Measurements from ENCODE around the gene TIPRL.
"Not testable (repeated sequence)": the region's sequence is repeated elsewhere in the genome, so short reads cannot be mapped to it uniquely, and the experiment has no call there.

TIPRL gene

DNA sequence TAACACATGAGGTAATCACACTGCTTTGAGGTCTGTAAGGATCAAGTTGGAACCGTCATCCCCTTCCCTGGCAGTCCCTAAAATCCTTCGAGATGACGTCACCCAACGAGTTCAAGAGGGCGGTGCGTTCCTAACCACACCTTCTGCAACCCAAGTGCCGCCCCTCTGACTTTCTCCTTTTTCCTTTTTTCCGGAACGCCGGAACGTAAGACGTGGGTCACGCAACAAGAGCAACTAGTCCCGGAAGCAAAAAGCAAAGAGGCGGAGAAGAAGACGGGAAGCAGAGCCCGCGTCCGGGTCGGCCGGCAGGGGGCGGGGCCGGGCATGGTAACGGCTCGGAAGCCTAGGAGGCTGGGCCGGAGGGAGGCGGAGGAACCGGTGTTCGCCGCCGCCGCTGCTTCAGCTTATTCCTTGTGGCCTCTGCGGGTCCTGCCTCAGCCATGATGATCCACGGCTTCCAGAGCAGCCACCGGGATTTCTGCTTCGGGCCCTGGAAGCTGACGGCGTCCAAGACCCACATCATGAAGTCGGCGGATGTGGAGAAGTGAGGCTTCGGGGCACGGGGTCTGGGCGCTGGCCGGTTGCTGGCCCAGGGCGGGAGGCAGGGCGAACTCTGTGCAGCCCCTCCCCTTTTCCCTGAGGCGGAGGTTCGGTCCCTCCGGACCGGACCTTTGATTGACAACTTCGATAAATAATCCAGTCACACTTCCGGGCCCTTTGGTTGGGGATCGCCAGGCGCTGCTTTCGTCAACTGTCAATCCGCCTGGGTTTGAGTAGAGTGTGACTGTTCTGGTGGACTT, at the start of gene TIPRL:
TIPRL (plus strand) TSS at position 325 of the 800 bp plus-strand sequence; CDS start at position 441, 116 bp downstream.
- DNase-seq, result peak; percentile 88

DNA sequence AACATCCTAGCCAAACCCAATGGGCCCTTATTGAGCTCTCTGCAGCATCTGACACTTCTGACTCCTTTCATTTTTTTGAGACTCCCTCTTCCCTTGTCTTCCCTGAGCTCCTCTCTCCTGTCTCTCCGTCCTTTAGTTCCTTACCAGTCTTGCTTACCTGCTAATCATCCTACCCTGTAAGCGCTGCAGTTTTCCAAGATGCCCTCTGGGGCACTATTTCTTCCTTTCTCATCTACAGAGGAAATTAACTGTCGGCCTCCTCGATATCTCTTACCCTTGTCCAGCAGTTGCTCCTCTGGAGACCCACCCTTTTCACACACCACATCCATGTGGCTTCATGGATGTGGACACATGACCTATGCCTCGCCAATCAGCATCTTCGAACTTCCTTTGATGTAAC, 48.8 kb upstream of the TIPRL start:
- DNase-seq, result no peak

DNA sequence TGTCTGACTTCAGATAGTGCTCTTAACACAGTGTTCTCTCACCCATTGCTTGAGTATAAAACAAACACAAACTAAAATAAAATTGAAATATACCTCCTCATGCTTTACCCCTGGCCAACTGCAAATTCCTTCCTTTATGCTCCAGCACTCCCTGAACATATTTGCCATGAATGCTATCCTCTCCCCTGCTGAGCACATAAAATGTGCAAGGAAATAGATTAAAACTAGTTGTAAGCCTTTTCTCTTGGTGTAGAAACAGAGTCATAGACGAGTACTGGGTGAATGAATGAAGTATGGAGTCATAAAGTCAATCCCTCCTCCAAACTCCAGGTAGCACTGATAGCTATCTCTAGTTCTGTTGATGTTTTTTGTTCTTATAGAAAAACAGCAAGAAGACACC, 44.6 kb upstream of the TIPRL start:
- DNase-seq, result no peak

DNA sequence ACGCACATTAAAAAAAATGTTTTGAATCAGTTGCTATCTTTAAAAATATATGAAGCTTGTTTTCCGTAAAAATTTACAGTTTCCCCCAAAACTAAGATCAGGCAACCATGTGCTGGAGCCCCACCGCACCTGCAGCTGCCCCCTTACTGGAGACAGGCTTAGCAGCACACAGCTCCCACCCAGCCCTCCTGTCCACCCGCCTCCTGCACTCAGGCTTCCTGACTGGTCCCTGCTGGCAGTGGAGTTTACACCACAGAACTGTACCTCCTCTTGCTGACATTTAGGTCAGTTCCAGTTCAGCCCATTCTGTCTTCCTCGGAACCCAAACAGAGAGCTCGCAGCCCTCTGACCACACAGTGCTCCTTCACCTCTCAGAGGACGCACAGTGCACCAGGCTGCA, 44.1 kb upstream of the TIPRL start:
- DNase-seq, result no peak

DNA sequence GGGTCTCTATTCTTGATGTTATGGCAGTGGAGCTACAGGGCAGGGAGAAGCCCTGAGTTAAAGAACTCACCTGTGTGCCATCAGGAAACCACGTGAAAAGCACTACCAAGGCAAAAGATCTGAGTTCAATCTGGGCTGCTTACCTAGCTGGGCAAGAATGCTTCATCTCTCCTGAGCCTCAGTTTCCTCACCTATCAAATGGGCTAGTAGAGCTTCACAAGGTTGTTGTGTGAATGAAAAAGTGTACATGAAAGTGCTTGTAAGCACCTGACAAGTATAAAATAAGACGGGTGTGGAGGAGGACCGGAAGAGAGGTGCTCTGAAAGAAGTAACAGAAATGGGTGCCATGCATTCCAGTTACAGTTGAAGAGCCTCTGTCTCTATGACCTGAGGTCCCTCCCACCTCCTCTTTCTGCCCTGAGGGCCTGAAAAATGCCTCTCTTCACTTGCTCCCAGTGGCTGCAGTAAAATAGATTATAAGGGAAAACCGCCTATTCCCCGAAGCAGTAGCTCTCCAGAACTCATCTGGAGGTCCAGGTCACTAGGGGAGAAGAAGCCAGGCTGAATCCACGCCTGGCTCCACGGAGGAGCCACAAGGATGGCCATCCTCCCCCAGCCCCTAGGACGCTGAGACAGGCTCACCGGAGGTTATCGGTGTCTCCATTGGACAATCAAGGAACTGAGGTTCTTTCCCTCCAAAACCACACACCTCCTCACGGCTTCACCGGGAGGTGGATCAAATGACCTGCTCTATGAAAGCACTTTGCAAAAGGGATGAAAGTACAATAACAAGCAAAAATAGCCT, 43.4 kb upstream of the TIPRL start:
- no peak for DNase-seq

DNA sequence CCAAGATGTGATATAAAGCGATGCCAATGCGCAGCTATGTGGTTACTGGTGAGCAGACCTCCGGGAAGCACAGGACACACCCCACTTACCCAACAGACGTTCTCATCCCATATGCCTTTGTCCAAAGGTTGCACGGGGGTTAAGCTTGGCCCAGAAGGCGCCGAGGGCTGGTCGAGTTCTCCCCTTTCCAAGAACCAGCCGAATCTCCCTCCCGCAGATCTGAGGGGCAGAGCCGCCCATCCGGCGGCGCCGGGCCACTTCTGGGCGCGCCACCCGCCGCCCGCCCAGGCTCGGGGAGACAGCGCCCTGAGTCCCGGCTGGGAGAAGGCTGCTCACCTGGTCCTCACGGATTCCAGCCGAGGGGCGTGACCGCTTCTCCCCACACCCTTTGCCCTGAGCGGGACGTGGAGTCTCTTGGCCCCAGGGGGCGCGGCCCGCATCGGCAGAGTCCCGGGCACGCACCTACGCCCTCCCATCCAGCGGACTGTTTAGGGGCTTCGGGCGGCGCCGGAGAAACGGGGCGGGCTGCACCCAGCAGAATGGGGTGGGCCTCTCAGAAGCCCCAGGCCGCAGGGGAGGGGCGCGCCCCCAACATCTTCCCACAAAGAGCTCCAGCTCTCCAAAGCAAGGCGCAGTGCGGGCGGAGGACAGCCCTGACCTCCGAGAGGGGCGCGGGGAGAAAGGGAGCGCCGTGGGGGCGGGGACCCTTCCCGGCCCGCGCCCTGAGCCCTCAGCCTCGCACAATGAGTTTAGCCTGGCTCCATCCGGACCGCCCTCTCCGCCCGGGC, 42.6 kb upstream of the TIPRL start:
- DNase-seq, result no peak

DNA sequence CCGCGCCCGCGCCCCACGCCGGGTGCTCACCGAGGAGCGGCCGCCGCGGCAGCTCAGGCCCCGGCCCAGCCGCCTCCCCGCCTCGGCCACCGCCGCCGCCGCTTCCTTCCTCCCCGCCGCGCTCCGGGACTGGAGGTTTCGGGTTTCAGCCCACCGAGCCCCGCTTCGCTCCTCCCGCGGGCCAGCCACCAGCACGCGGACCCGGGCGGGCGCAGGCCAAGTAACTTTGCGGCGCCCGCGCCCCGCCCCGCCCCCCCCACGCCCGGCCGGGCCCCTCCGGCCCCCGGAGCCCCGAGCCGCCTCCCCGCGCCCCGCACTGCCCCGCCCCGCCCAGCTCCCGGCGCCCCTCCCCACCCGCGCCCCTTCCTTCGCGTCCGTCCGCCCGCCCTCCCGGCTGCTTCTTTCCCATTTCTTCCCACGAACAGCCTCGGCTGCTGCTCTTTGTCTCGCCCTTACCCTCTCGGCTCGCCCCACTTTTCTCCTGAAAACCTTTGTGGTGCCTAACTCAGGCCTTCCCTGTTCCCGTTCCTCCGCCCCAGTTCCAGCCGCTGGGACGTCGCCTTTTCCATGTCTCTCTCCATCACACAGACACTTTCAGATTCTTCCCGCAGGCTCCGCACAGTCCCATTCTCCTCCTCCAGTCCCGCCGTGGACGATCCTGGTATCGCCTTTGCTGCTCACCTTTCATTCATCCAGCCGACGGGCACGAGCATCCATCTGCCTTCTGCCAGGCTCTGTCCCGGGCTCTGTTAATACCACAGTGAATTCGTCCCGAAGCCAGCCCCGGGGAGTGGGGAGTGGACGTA, 41.9 kb upstream of the TIPRL start, which contains the start of gene GPR161:
GPR161 (minus strand) TSS at position 222 of the 806 bp plus-strand sequence. CDS start 32,080 bp downstream, outside the sequence.
- DNase-seq, result no peak

DNA sequence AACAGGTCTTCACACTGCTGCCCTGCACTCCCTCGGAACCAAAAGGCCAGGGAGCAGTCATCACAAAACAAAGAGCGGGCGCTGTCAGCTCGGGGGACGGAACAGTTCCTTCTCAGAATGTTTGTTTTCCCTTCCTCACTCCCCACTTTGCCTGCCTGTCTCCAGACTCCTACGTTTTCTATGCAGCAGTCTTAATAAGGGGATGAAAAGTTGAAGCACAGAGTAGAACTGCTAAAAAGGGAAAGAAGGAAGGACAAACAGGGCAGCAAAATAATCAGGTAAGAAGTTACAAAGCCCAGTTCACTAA, 41.3 kb upstream of the TIPRL start:
- DNase-seq, result no peak

DNA sequence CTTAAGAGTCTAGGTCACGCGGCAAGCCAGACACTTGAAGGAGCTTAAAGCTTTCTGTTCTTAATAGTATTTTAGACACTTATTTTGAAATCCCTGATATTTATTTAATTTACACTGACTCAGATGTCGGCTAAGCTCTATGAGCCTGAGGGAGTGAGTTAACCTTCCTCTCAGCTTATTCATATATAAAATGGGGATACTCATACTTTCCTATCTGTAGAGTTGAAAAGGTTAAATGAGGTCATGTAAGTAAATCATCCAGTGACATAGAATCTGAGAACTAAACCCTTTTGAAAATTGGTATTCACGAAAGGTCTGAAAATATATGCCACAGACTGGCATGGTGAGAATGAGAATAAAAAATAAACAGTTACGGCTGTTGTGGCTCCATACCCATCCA, 40.6 kb upstream of the TIPRL start:
- DNase-seq, result no peak

DNA sequence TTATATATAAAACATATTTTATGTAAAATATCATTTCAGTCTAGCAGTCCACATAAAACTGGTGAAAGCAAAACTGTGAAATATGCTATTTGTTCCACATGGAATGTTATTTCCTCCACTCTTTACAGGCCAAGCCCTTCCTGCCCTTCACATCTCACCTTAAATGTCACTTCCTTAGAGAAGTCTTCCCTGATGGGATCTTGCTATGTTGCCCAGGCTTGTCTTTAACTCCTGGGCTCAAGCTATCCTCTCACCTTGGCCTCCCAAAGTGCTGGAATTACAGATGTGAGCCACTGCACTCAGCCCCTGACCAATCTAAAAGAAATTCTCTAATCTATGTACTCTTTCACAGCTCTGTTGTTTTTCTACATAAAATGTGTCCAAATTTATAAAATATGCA, 39.7 kb upstream of the TIPRL start:
- no peak for DNase-seq

DNA sequence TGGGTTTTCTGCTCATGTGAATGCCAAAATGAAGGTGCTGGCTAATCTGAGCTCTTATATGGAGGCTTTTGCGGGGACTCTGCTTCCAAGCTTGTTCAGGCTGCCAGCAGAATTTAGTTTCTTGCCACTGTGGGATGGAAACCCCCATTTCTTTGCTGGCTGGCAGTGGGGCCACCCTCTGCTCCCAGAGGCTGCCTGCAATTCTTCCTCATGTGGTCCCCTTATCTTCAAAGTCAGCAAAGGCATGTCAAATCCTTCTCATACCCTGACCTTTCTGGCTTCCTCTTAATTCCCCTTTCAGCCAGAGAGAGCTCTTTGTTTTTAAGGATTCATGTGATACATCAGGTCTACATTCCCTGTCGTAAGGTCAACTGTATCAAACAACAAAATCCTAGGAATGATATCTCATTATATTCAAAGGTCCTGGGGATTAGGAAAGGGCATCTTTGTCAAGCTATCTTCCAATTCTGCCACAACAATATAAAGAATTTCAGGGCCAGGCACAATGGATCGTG, 36.8 kb upstream of the TIPRL start:
- DNase-seq, result no peak

DNA sequence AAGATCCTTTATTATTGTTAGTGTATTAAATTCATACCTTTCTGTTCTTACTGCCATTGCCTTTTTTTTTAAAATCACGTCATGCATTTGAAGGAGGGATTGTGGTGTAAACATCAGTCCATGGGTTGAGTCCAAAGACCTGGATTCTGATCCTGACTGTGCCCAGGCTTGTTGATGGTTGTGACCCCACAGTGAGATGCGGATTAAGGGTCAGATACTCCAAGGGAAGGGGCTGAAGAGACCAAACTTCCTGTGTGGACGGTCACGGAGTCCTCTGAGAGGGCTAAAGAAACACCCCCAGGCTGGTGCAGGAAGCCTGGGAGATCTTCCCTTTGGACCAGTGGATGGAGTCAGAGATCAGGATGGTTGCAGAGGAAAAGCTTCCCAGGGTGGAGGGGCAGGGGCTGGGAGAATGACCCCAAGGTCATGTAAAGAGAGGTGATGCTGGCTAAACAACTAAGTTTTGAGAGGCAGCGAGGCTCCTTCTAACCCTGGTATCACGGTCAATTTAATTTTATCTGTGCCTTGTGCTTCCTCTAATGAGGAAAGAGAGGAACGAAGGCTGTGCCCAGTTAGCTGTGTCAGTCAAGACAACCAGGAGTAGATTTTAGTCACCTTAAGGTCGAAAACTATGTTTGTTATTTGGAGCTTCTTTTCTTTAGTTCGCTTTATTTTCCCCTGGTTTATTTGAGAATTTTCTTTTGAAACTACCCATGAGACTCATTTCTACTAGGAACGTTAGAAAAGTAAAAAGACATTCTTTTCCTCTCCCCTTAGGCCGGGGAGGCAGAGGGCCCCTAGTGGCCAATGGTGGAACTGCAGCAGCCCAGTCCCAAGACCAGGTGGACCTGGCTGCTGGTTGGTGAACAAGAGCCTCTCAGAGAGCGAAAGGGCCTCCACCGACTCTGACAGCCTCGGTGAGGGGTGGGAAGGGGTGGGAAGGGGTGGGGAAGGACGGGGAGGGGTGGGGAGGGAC, 33.3 kb upstream of the TIPRL start:
- DNase-seq, result peak; percentile 79

DNA sequence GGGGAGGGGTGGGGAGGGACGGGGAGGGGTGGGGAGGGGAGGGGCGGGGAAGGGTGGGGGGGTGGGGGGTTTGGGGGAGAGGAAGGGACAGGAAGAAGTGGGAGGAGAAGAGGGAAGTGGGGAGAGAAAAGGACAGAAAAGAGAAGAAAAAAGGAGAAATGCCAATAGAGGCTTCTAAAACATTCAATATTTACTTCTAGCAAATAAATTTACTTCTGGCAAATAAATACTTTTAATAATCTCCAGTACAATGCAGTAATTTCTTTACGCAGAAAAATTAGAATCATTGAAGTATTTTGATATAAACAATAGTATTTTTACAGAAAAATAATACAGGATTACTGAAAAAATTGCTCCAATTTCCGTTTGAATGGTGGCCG, 32.6 kb upstream of the TIPRL start:
- no peak for DNase-seq

DNA sequence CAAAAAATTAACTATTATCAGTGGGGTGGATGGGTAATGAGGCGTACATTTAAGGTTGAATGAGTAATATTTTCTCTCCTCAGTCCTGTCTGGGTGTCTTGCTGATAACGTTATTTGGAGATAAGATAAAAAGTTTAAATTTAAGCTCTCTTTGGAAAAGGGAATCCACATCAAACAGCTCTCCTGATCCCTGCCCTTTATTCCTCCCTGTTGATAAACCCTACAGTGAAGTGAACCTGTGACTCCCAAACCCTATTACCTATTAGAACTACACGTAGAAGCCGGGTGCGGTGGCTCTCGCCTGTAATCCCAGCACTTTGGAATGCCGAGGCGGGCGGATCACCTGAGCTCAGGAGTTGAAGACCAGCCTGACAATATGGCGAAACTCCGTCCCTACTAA, 32.1 kb upstream of the TIPRL start:
- DNase-seq, result no peak

DNA sequence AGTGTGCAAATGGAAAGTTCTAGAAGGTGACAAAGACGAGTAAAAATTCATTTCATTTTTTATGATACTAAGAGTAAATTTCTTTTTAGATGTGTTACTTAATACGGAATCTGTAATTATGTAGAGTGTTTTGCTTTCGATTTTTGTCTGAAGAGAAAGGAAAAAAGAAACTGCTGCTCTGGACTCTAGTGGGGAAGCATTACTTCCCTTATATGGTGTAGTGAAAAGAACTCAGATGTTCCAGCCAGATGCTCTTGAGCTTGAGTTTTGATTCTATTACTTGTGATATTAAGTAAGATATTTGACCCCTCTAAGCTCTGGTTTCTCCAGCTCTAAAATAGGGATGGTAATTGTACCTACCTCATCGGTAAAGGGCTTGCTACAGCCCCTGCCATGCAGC, 29.8 kb upstream of the TIPRL start:
- no peak for DNase-seq

DNA sequence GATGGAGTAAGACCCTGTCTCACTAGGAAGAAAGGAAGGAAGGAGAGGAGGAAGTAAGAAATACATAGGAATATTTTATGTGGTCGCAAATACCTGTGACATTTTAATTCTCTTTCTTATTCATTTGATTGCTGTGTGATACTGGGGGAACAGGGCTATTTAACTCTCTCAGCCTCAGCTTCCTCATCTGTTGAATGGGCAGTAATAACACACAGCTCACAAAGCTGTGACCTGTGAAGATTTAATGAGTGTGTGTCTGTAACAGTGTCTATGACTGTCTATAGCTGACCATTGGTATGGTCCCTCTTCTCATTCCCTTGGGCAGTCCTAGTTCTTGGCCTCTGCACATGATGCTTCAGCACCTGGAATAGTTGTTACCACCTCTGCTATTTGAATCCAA, 28.5 kb upstream of the TIPRL start:
- no peak for DNase-seq

DNA sequence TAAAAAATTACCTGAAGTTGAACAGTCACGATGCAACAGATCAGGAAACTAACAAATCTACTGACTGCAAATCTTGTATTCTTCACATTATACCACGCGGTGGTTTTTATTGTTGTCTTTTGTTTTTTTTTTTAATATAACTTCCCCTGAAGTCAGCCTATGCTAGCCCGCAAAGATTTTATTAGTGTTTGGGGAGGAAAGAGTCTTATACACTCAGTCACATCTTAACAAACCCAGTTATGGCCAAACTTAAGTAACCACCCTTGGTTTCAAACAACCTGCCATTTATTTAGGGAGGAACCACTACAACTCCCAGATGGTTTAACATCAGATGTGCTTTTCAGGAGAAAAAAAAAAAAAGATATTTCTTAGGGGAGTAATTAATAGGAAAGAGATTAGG, 26.8 kb upstream of the TIPRL start:
- DNase-seq, result no peak

DNA sequence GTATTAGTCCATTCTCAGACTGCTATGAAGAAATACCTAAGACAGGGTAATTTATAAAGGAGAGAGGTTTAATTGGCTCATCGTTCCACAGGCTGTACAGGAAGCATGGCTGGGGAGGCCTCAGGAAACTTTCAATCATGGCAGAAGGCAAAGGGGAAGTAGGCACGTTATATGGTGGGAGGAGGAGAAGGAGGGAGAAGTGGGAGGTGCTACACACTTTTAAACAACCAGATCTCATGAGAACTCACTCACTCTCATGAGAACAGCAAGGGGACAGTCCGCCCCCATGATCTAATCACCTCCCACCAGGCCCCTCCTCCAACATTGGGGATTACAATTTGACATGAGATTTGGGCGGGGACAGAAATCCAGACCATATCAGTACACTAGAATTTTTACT, 24.1 kb upstream of the TIPRL start:
- not testable (repeated sequence) for DNase-seq

DNA sequence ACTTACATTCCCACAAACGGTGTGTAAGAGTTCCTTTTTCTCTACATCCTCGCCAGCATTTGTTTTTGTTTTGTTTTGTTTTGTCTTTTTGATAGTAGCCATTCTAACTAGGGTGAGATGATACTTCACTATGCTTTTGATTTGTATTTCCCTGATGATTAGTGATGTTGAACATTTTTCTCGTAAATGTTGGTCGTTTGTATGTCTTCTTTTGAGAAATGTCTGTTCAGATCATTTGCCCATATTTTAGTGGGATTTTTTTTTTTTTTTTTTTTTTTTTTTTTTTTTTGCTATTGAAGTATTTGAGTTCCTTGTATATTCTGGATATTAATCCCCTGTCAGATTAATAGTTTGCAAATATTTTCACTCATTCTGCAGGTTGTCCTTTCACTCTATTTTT, 22.9 kb upstream of the TIPRL start:
- no peak for DNase-seq

DNA sequence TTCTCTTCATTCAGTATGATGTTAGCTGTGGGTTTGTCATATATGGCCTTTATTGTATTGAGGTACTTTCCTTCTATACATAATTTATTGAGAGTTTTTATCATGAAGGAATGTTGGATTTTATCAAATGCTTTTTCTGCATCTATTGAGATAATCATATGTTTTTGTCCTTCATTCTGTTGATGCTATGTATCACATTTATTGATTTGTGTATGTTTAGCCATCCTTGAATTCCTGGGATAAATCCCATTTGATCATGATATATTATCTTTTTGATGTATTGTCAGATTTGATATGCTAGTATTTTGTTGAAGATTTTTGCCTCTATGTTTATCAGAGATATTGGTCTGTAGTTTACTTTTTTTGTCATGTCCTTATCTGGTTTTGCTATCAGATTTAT, 21.1 kb upstream of the TIPRL start:
- no peak for DNase-seq

DNA sequence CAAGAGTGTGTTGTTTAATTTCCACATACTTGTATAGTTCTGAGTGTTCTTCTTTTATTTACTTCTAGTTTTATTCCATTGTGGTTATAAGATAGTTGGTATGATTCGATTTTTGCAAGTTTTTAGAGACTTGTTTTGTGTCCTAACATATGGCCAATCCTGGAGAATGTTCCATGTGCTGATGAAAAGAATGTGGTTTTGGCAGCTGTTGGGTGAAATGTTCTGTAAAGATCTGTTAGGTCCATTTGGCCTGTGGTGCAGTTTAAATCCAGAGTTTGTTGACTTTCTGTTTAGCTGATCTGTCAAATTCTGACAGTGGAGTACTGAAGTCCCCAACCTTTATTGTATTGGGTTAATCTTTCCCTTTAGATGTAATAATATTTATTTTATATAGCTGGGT, 19.5 kb upstream of the TIPRL start:
- no peak for DNase-seq
